HCT116 (cell line): ENCODE data around the gene GAPT. TPM values are rescaled to one million over a fixed set of nuclear protein-coding genes. Genes with fewer than 3 reads are reported as not detected.

Experiments used
- ATAC-seq: fragments of 200-7000 bp; cut with Tn5 transposase; 2 replicates; pipeline ENCODE4 v1.9.1; 2020; ENCODE audit warnings: mild to moderate bottlenecking, moderate library complexity
- BruUV-seq: library from RNA; stranded (reverse); fragments of 400-500 nt; replicated peaks from 2 replicates; lab custom pipeline; 2021; lab: Mats Ljungman, UMichigan
- CTCF ChIA-PET: fragments of 300-600 bp; sonication (Branson Sonifier 250); formaldehyde crosslinking; loops from one replicate; lab custom pipeline; 2021; ENCODE audit warnings: antibody characterized with exemption; lab: Charles Lee
- POLR2A ChIA-PET: fragments of 300-600, 350-600 bp; sonication (Branson Sonifier 250); formaldehyde crosslinking; loops from one replicate; lab custom pipeline; 2021; ENCODE audit warnings: antibody characterized with exemption; lab: Charles Lee
- RAD21 ChIA-PET, 2 experiments: fragments of 300-600 bp; sonication (Branson Sonifier 250); formaldehyde crosslinking; loops; one replicate each; lab custom pipeline; 2023; ENCODE audit warnings: low total read pairs in 2 of 2; ENCODE audit not compliant: uncharacterized antibody in 2 of 2, unreplicated experiment in 2 of 2, low non-redundant PET in 1 of 2; lab: Charles Lee
- DNase-seq: peaks from one replicate; pipeline ENCODE4 v3.0.0-alpha.2; 2010; ENCODE audit warnings: low read depth, low spot score
- H2AFZ ChIP-seq: fragments of 200-600 bp; shearing (Covaris generic), sonication (generic); 2 replicates; pipeline ENCODE4 v1.6.1; 2017; ENCODE audit warnings: low read depth, mixed run types, mixed read lengths, antibody characterized with exemption, low read length; ENCODE audit not compliant: poor library complexity, severe bottlenecking
- H3K27ac ChIP-seq: 2 replicates; pipeline ENCODE4 v1.5.1; 2012; ENCODE audit warnings: low read depth, low read length
- H3K27me3 ChIP-seq: fragments of 200-600 bp; sonication (generic); 2 replicates; pipeline ENCODE4 v1.6.1; 2016; ENCODE audit warnings: mixed run types, low read length, mixed read lengths; ENCODE audit not compliant: insufficient read depth
- H3K36me3 ChIP-seq, 2 experiments: fragments of 200-500 bp in 1 of 2; fragments of 200-600 bp in 1 of 2; sonication (Bioruptor generic) in 1 of 2; sonication (generic) in 1 of 2; 2 replicates each; pipeline versions ENCODE4 v1.5.1 to v1.6.1; 2014 to 2016; ENCODE audit warnings: low read length in 2 of 2, inconsistent platforms in 1 of 2, mixed read lengths in 1 of 2, mixed run types in 1 of 2; ENCODE audit not compliant: insufficient read depth in 2 of 2, control insufficient read depth in 1 of 2
- H3K4me1 ChIP-seq, 2 experiments: fragments of 200-600 bp in 1 of 2; sonication (generic) in 1 of 2; 2 replicates each; pipeline versions ENCODE4 v1.5.1 to v1.6.1; 2012 to 2017; ENCODE audit warnings: low read length in 2 of 2, inconsistent platforms in 1 of 2, mild to moderate bottlenecking in 1 of 2, mixed read lengths in 1 of 2, mixed run types in 1 of 2, moderate library complexity in 1 of 2; ENCODE audit not compliant: insufficient read depth in 2 of 2, control insufficient read depth in 1 of 2
- H3K4me2 ChIP-seq: fragments of 200-600 bp; sonication (generic); 2 replicates; pipeline ENCODE4 v1.6.1; 2017; ENCODE audit warnings: mixed run types, low read length, mixed read lengths
- H3K4me3 ChIP-seq, 2 experiments: fragments of 200-600 bp in 1 of 2; sonication (generic) in 1 of 2; replicated peaks in 1 of 2; 2 replicates each; pipeline ENCODE4 v1.5.1; 2011 to 2016; ENCODE audit warnings: low read length in 2 of 2, control low read depth in 1 of 2, low read depth in 1 of 2, mild to moderate bottlenecking in 1 of 2, mixed read lengths in 1 of 2, mixed run types in 1 of 2
- H3K79me2 ChIP-seq: fragments of 200-600 bp; sonication (generic); 2 replicates; pipeline ENCODE4 v1.6.1; 2017; ENCODE audit warnings: mild to moderate bottlenecking, mixed run types, low read length, moderate library complexity, mixed read lengths; ENCODE audit not compliant: insufficient read depth
- H3K9ac ChIP-seq: fragments of 200-600 bp; sonication (generic); 2 replicates; pipeline ENCODE4 v1.6.1; 2016; ENCODE audit warnings: low read length, mixed read lengths
- H3K9me2 ChIP-seq: fragments of 200-600 bp; sonication (generic), shearing (Covaris generic); 2 replicates; pipeline ENCODE4 v1.6.1; 2017; ENCODE audit warnings: mixed run types, mild to moderate bottlenecking, moderate library complexity; ENCODE audit not compliant: insufficient read depth
- H3K9me3 ChIP-seq, 2 experiments: fragments of 200-500 bp in 1 of 2; fragments of 200-600 bp in 1 of 2; sonication (Bioruptor generic) in 1 of 2; sonication (generic) in 1 of 2; 2 replicates each; pipeline ENCODE4 v1.6.1; 2014 to 2017; ENCODE audit warnings: low read length in 2 of 2, mixed read lengths in 2 of 2, inconsistent platforms in 1 of 2, low read depth in 1 of 2, mild to moderate bottlenecking in 1 of 2, mixed run types in 1 of 2, moderate library complexity in 1 of 2; ENCODE audit not compliant: control insufficient read depth in 1 of 2, insufficient read depth in 1 of 2
- H4K20me1 ChIP-seq: fragments of 200-600 bp; sonication (generic), shearing (Covaris generic); 2 replicates; pipeline ENCODE4 v1.6.1; 2017; ENCODE audit warnings: mixed run types, mild to moderate bottlenecking, moderate library complexity; ENCODE audit not compliant: insufficient read depth
- ATF3 ChIP-seq: IDR thresholded peaks from 2 replicates; pipeline ENCODE4 v1.6.1; 2012
- CBX3 ChIP-seq: IDR thresholded peaks from 2 replicates; pipeline ENCODE4 v1.6.1; 2012; ENCODE audit warnings: low read depth
- CEBPB ChIP-seq: IDR thresholded peaks from 2 replicates; pipeline ENCODE4 v1.6.1; 2012; ENCODE audit warnings: low read depth
- CTCF ChIP-seq, 3 experiments: fragments of 200-600 bp in 1 of 3; sonication (generic) in 1 of 3; IDR thresholded peaks in 2 of 3; conservative IDR thresholded peaks in 1 of 3; 2 replicates each; pipeline ENCODE4 v1.5.1; 2012 to 2017; ENCODE audit warnings: low read depth in 2 of 3, low read length in 2 of 3, antibody characterized with exemption in 1 of 3, borderline replicate concordance in 1 of 3, control low read depth in 1 of 3, mild to moderate bottlenecking in 1 of 3, mixed read lengths in 1 of 3, mixed run types in 1 of 3, moderate library complexity in 1 of 3; ENCODE audit not compliant: insufficient read depth in 1 of 3
- EGR1 ChIP-seq: IDR thresholded peaks from 2 replicates; pipeline ENCODE4 v1.6.1; 2012; ENCODE audit warnings: low read depth
- ELF1 ChIP-seq: IDR thresholded peaks from 2 replicates; pipeline ENCODE4 v1.6.1; 2012; ENCODE audit warnings: low read depth, borderline replicate concordance
- FOSL1 ChIP-seq: IDR thresholded peaks from 2 replicates; pipeline ENCODE4 v1.6.1; 2012; ENCODE audit warnings: low read depth
- MAX ChIP-seq: IDR thresholded peaks from 2 replicates; pipeline ENCODE4 v1.6.1; 2012
- POLR2A ChIP-seq: IDR thresholded peaks from 2 replicates; pipeline ENCODE4 v1.7.0; 2011; ENCODE audit warnings: borderline replicate concordance; ENCODE audit not compliant: insufficient read depth, insufficient read length; ENCODE audit errors: extremely low read depth
- RAD21 ChIP-seq: IDR thresholded peaks from 2 replicates; pipeline ENCODE4 v1.6.1; 2012; ENCODE audit warnings: low read depth, mild to moderate bottlenecking
- SIN3A ChIP-seq: IDR thresholded peaks from 2 replicates; pipeline ENCODE4 v1.6.1; 2012; ENCODE audit warnings: low read depth
- SRF ChIP-seq: IDR thresholded peaks from 2 replicates; pipeline ENCODE4 v1.6.1; 2012; ENCODE audit warnings: low read depth
- ZBTB33 ChIP-seq: IDR thresholded peaks from 2 replicates; pipeline ENCODE4 v1.6.1; 2011; ENCODE audit warnings: mild to moderate bottlenecking, low read length, moderate library complexity; ENCODE audit not compliant: insufficient replicate concordance; ENCODE audit errors: extremely low read depth
- ZFX ChIP-seq: fragments of 450-650 bp; IDR thresholded peaks from 2 replicates; pipeline ENCODE4 v1.6.1; 2017
- intact Hi-C: fragments of 100-400 bp; cut with micrococcal nuclease; formaldehyde crosslinking; loops from 2 replicates; pipeline ENCODE4 v1.10.0; 2022
- total RNA-seq: library from RNA; stranded (reverse); gene quantifications from one replicate; pipeline ENCODE4 v1.2.1, GENCODE V29; 2021; ENCODE audit not compliant: unreplicated experiment

Gene GAPT
- total RNA-seq, 1 experiment from 2014 or later = not detected

GRCh38 chr5:58501778-58502417, 10.7 kb downstream of the GAPT start:
- Histone ChIP-seq H3K9ac (no peak overlapping the region), H3K4me2 (no peak overlapping the region), H3K36me3 (no peaks in the 10 kb centered on the region), H3K4me3 (no peak overlapping the region), H3K9me3 (no peaks in the 10 kb centered on the region), H3K4me1 (no peaks in the 10 kb centered on the region)
- TF ChIP-seq CTCF (IDR thresholded peaks at IDR 0.05 in 2 of 3, conservative IDR thresholded peaks at IDR 0.05 in 1 of 3; ENCODE audit: borderline replicate concordance in 1 of 3, insufficient read depth in 1 of 3, low read depth in 2 of 3, low read length in 2 of 3) (peak; percentile 11 to 40 (median 33); a peak in 4 of 6 replicates), ELF1 (no peak), RAD21 (peak; percentile 26; the same call in 1 of the 2 replicates)
- TF ChIP-seq, all 23 proteins: peak for 2
- Histone ChIP-seq H4K20me1 (no peaks in the 10 kb centered on the region), H2AFZ (no peak overlapping the region), H3K27me3 (peaks cover 25% of the 10 kb centered on the region; the same call in 1 of the 2 replicates), H3K79me2 (no peaks in the 10 kb centered on the region), H3K9me2 (no peaks in the 10 kb centered on the region), H3K27ac (no peak overlapping the region)
- CTCF ChIA-PET = interaction anchor here (0.9 to 9.9 kb wide), 2 partner anchors 346 to 350 kb away, joined by 3 to 83 read pairs; no protein-coding TSS in a partner anchor
- DNase-seq (no peak), ATAC-seq (no peak)
- intact Hi-C loops = no loop called here
- BruUV-seq = no TSS peak
- RAD21 ChIA-PET = no interaction called here
- POLR2A ChIA-PET = no interaction called here

- RAD21 ChIA-PET = no interaction called here
These were observed 12.3 kb downstream of the GAPT start for GRCh38 chr5:58503390-58504046.

More at GRCh38 chr5:58503390-58504046, 12.3 kb downstream of the GAPT start:
- BruUV-seq = no TSS peak
- no peak for TF ChIP-seq POLR2A
- TF ChIP-seq EGR1 = no peak
- no peak for TF ChIP-seq CEBPB
- TF ChIP-seq CBX3 = no peak
- no peak for TF ChIP-seq SRF
- TF ChIP-seq ZBTB33 = no peak
- no peak for TF ChIP-seq ZFX
- TF ChIP-seq ATF3 = no peak
- TF ChIP-seq RAD21 = no peak
- no peak for TF ChIP-seq MAX
- TF ChIP-seq FOSL1 = no peak
- no peak for TF ChIP-seq SIN3A
- no peak for TF ChIP-seq ELF1
- POLR2A ChIA-PET = no interaction called here
- H3K36me3 ChIP-seq = no peaks in the 10 kb centered on the region
- ATAC-seq = no peak
- intact Hi-C loops = no loop called here
- no peak for DNase-seq
- no peak overlapping the region for H3K4me2 ChIP-seq
- no peak overlapping the region for H3K9ac ChIP-seq
- H3K4me3 ChIP-seq = no peak overlapping the region
- H3K27ac ChIP-seq = no peak overlapping the region
- H3K9me2 ChIP-seq = no peaks in the 10 kb centered on the region
- H3K4me1 ChIP-seq = no peaks in the 10 kb centered on the region
- H4K20me1 ChIP-seq = no peaks in the 10 kb centered on the region
- H2AFZ ChIP-seq = no peak overlapping the region
- no peaks in the 10 kb centered on the region for H3K9me3 ChIP-seq
- H3K27me3 ChIP-seq = peaks cover 29% of the 10 kb centered on the region; the same call in 1 of the 2 replicates
- H3K79me2 ChIP-seq = no peaks in the 10 kb centered on the region
- CTCF ChIA-PET = interaction anchor here (9.9 kb wide), 1 partner anchor 345 kb away, joined by 83 read pairs; no protein-coding TSS in a partner anchor
